Measurements from ENCODE around the gene C2orf72. TPM values are rescaled to one million over a fixed set of nuclear protein-coding genes. Genes with fewer than 3 reads are reported as not detected.
A peak's percentile ranks its signal among the peaks of the same experiment; 100 is the strongest.
"Not testable (repeated sequence)": the region's sequence is repeated elsewhere in the genome, so short reads cannot be mapped to it uniquely, and the experiment has no call there.

Gene C2orf72
- total RNA-seq, 3 donors from 2014 or later (not counting 1 experiment from before 2014, with no cell fraction given), result not detected

DNA sequence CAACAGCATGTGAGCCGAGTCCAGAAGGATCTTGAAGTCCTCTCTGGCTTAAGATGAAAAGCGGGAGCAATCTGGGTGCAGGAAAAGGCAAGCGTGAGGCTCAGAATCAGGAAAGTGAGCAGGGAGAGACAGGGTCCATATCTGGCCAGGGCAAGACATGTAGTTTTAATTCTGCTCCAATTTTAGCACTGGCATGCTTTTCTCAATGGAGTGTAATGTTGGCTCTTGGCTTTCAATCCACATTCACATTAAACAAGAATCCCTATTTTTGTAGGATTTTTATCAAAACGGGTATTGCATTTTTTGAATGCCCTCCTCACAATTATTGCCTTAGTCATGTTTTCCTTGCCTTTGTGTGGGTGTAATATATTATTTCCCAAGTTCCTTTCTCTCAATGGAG lies 35.4 kb upstream of the C2orf72 start:
- no peak overlapping the region for H3K27ac Mint-ChIP-seq
- no peaks in the 10 kb centered on the region for H3K9me3 ChIP-seq (ENCODE audit: control insufficient read depth, insufficient read depth, low read length)
- H3K27me3 Mint-ChIP-seq (ENCODE audit: low read depth in 2 of 2), result peaks cover 45 to 61% of the 10 kb centered on the region in 2 donors
- H3K36me3 ChIP-seq (ENCODE audit: control insufficient read depth, insufficient read depth, low read length), result no peaks in the 10 kb centered on the region
- H3K9me3 Mint-ChIP-seq, result peaks cover 8 to 9% of the 10 kb centered on the region in 2 donors
- no peak overlapping the region for H3K4me3 ChIP-seq (ENCODE audit: low read length)
- DNase-seq (no peak), ATAC-seq (no peak)
- 60% methylated on average over 3 of the region's 4 CpGs for WGBS (ENCODE audit: insufficient coverage)
- H3K27ac ChIP-seq (ENCODE audit: low read length), result no peak overlapping the region
- no peaks in the 10 kb centered on the region for H3K4me1 ChIP-seq (ENCODE audit: control insufficient read depth, insufficient read depth, low read length)
- TF ChIP-seq, protein P1, sequence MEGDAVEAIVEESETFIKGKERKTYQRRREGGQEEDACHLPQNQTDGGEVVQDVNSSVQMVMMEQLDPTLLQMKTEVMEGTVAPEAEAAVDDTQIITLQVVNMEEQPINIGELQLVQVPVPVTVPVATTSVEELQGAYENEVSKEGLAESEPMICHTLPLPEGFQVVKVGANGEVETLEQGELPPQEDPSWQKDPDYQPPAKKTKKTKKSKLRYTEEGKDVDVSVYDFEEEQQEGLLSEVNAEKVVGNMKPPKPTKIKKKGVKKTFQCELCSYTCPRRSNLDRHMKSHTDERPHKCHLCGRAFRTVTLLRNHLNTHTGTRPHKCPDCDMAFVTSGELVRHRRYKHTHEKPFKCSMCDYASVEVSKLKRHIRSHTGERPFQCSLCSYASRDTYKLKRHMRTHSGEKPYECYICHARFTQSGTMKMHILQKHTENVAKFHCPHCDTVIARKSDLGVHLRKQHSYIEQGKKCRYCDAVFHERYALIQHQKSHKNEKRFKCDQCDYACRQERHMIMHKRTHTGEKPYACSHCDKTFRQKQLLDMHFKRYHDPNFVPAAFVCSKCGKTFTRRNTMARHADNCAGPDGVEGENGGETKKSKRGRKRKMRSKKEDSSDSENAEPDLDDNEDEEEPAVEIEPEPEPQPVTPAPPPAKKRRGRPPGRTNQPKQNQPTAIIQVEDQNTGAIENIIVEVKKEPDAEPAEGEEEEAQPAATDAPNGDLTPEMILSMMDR (IDR thresholded peaks at IDR 0.05), result no peak
- peaks cover 6 to 25% of the 10 kb centered on the region in 2 donors for H3K4me1 Mint-ChIP-seq
- no peak overlapping the region for H3K4me3 Mint-ChIP-seq
- H3K36me3 Mint-ChIP-seq, result no peaks in the 10 kb centered on the region
- intact Hi-C loops (cut with micrococcal nuclease), result no loop called here
- peaks cover 19% of the 10 kb centered on the region for H3K27me3 ChIP-seq (ENCODE audit: control insufficient read depth, insufficient read depth, low read length)

DNA sequence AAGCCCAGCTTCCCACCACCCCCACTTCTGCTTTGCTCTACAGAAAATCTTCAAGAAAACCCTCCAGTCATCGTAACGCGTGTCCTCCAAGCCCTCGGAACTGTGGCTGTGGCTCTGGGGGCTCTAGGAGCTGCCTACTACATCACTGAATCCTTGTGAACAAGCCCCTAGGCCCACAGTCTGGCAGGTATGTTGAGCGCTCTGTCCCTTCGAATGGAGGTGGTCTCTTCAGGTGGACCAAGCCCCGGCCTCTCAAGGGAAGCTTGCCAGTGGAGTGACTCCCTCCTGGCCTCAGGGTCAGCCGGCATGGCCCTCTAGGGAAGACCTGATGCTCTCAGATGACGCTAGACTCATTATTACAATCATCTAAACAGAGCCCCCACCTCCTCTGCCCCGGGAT lies 34.7 kb upstream of the C2orf72 start:
- 85% methylated on average over 8 of the region's 10 CpGs for WGBS (ENCODE audit: insufficient coverage)
- peaks cover 46 to 59% of the 10 kb centered on the region in 2 donors for H3K27me3 Mint-ChIP-seq (ENCODE audit: low read depth in 2 of 2)
- no peak overlapping the region for H3K4me3 ChIP-seq (ENCODE audit: low read length)
- ATAC-seq, result no peak
- no peaks in the 10 kb centered on the region for H3K9me3 ChIP-seq (ENCODE audit: control insufficient read depth, insufficient read depth, low read length)
- H3K36me3 ChIP-seq (ENCODE audit: control insufficient read depth, insufficient read depth, low read length), result no peaks in the 10 kb centered on the region
- H3K4me3 Mint-ChIP-seq, result no peak overlapping the region
- H3K27ac Mint-ChIP-seq, result no peak overlapping the region
- intact Hi-C loops (cut with micrococcal nuclease), result no loop called here
- H3K36me3 Mint-ChIP-seq, result no peaks in the 10 kb centered on the region
- peaks cover 16% of the 10 kb centered on the region for H3K27me3 ChIP-seq (ENCODE audit: control insufficient read depth, insufficient read depth, low read length)
- TF ChIP-seq, protein P1 (IDR thresholded peaks at IDR 0.05), result no peak
- peaks cover 6 to 25% of the 10 kb centered on the region in 2 donors for H3K4me1 Mint-ChIP-seq
- DNase-seq, result no peak
- peaks cover 8 to 9% of the 10 kb centered on the region in 2 donors for H3K9me3 Mint-ChIP-seq
- no peaks in the 10 kb centered on the region for H3K4me1 ChIP-seq (ENCODE audit: control insufficient read depth, insufficient read depth, low read length)
- no peak overlapping the region for H3K27ac ChIP-seq (ENCODE audit: low read length)

DNA sequence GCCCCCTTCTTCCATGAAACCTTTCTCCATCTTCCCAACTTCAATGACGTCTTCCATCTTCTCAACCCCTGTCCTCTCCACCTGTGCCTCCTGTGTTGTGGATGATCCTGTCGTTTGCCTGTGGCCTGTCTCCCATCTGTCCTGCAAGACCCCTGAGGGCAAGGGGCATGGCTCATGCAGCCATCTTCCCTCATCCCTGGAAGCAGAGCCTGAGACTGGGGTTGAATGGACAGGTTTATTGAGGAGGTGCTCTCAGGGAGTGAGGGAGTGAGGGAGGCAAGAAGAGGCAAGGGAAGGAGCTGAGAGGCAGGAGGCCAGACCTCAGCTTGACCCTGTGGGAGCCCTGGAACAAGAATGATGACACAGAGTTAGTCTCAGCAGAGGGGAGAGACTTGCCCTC lies 34.1 kb upstream of the C2orf72 start:
- intact Hi-C loops (cut with micrococcal nuclease), result no loop called here
- Mint-ChIP-seq H3K4me1 (peaks cover 6 to 25% of the 10 kb centered on the region in 2 donors), H3K27me3 (ENCODE audit: low read depth in 2 of 2) (peaks cover 47 to 59% of the 10 kb centered on the region in 2 donors), H3K9me3 (peaks cover 8 to 9% of the 10 kb centered on the region in 2 donors), H3K27ac (no peak overlapping the region), H3K36me3 (no peaks in the 10 kb centered on the region), H3K4me3 (no peak overlapping the region)
- no peak overlapping the region for H3K27ac ChIP-seq (ENCODE audit: low read length)
- no peaks in the 10 kb centered on the region for H3K36me3 ChIP-seq (ENCODE audit: control insufficient read depth, insufficient read depth, low read length)
- no peaks in the 10 kb centered on the region for H3K4me1 ChIP-seq (ENCODE audit: control insufficient read depth, insufficient read depth, low read length)
- 87% methylated on average over 2 of the region's 2 CpGs for WGBS (ENCODE audit: insufficient coverage)
- no peak for ATAC-seq
- TF ChIP-seq, protein P1 (IDR thresholded peaks at IDR 0.05), result no peak
- peaks cover 15% of the 10 kb centered on the region for H3K27me3 ChIP-seq (ENCODE audit: control insufficient read depth, insufficient read depth, low read length)
- DNase-seq, result no peak
- no peaks in the 10 kb centered on the region for H3K9me3 ChIP-seq (ENCODE audit: control insufficient read depth, insufficient read depth, low read length)
- H3K4me3 ChIP-seq (ENCODE audit: low read length), result no peak overlapping the region

DNA sequence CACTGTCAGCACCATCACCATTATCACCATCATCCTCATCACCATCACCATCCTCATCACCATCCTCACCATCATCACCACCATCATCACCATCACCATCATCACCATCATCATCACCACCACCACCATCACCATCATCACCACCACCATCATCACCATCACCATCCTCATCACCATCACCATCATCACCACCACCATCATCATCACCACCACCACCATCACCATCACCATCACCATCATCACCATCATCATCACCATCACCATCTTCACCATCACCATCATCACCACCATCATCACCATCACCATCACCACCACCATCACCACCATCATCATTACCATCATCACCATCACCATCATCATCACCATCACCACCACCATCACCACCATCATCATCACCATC lies 32.4 kb upstream of the C2orf72 start:
- H3K4me3 Mint-ChIP-seq; H3K36me3 ChIP-seq (ENCODE audit: control insufficient read depth, insufficient read depth, low read length); H3K27ac ChIP-seq (ENCODE audit: low read length); H3K4me1 ChIP-seq (ENCODE audit: control insufficient read depth, insufficient read depth, low read length); H3K4me3 ChIP-seq (ENCODE audit: low read length); DNase-seq; H3K9me3 Mint-ChIP-seq; intact Hi-C loops (cut with micrococcal nuclease); ATAC-seq; H3K9me3 ChIP-seq (ENCODE audit: control insufficient read depth, insufficient read depth, low read length); H3K36me3 Mint-ChIP-seq: not testable (repeated sequence)
- peaks cover 14% of the 10 kb centered on the region for H3K27me3 ChIP-seq (ENCODE audit: control insufficient read depth, insufficient read depth, low read length)
- peak overlapping the region in 1 of 2 donors; percentile 40 for H3K27ac Mint-ChIP-seq
- H3K4me1 Mint-ChIP-seq, result peaks cover 6 to 25% of the 10 kb centered on the region in 2 donors
- H3K27me3 Mint-ChIP-seq (ENCODE audit: low read depth in 2 of 2), result peaks cover 38 to 56% of the 10 kb centered on the region in 2 donors

Measured in natural killer cell (primary cell).